Measurements from ENCODE around the gene SUSD1. TPM values are rescaled to one million over a fixed set of nuclear protein-coding genes. Genes with fewer than 3 reads are reported as not detected.
"Not testable (repeated sequence)": the region's sequence is repeated elsewhere in the genome, so short reads cannot be mapped to it uniquely, and the experiment has no call there.

The SUSD1 gene
- total RNA-seq, 1 experiment from 2014 or later: 3.3 TPM

GRCh38 chr9:112157087-112157486, 18.0 kb downstream of the SUSD1 start:
- no peak overlapping the region for H3K4me3 ChIP-seq
- H3K9me3 ChIP-seq: no peaks in the 10 kb centered on the region
- no peaks in the 10 kb centered on the region for H3K36me3 ChIP-seq
- no peaks in the 10 kb centered on the region for H3K27me3 ChIP-seq
- no peak for DNase-seq

- no peaks in the 10 kb centered on the region for H3K27me3 ChIP-seq
- no peak overlapping the region for H3K4me3 ChIP-seq
- no peaks in the 10 kb centered on the region for H3K9me3 ChIP-seq
- no peak for DNase-seq
- no peaks in the 10 kb centered on the region for H3K36me3 ChIP-seq
Observed at GRCh38 chr9:112149211-112149610, 25.9 kb downstream of the SUSD1 start.

GRCh38 chr9:112145886-112146285, 29.2 kb downstream of the SUSD1 start:
- Histone ChIP-seq H3K4me3 (no peak overlapping the region), H3K36me3 (no peaks in the 10 kb centered on the region), H3K27me3 (no peaks in the 10 kb centered on the region), H3K9me3 (no peaks in the 10 kb centered on the region)
- no peak for DNase-seq

- Histone ChIP-seq H3K4me3 (no peak overlapping the region), H3K36me3 (no peaks in the 10 kb centered on the region), H3K9me3 (no peaks in the 10 kb centered on the region), H3K27me3 (no peaks in the 10 kb centered on the region)
- DNase-seq: no peak
Observed at GRCh38 chr9:112144807-112145206, 30.3 kb downstream of the SUSD1 start.

GRCh38 chr9:112142420-112142819, 32.7 kb downstream of the SUSD1 start:
- no peak for DNase-seq
- no peaks in the 10 kb centered on the region for H3K36me3 ChIP-seq
- no peaks in the 10 kb centered on the region for H3K9me3 ChIP-seq
- no peaks in the 10 kb centered on the region for H3K27me3 ChIP-seq
- H3K4me3 ChIP-seq: no peak overlapping the region

- no peaks in the 10 kb centered on the region for H3K9me3 ChIP-seq
- no peak for DNase-seq
- no peaks in the 10 kb centered on the region for H3K36me3 ChIP-seq
- H3K27me3 ChIP-seq: no peaks in the 10 kb centered on the region
- H3K4me3 ChIP-seq: no peak overlapping the region
Observed at GRCh38 chr9:112140936-112141335, 34.2 kb downstream of the SUSD1 start.

- DNase-seq: no peak
- H3K27me3 ChIP-seq: no peaks in the 10 kb centered on the region
- peaks cover 2% of the 10 kb centered on the region; the same call in 1 of the 2 replicates for H3K9me3 ChIP-seq
- H3K36me3 ChIP-seq: no peaks in the 10 kb centered on the region
- H3K4me3 ChIP-seq: no peak overlapping the region
Observed at GRCh38 chr9:112137066-112137465, 38.0 kb downstream of the SUSD1 start.

GRCh38 chr9:112135706-112136105, 39.4 kb downstream of the SUSD1 start:
- H3K36me3 ChIP-seq: no peaks in the 10 kb centered on the region
- H3K9me3 ChIP-seq: peaks cover 2% of the 10 kb centered on the region; the same call in 1 of the 2 replicates
- H3K4me3 ChIP-seq: no peak overlapping the region
- H3K27me3 ChIP-seq: no peaks in the 10 kb centered on the region
- no peak for DNase-seq

- not testable (repeated sequence) for DNase-seq, H3K9me3 ChIP-seq, H3K27me3 ChIP-seq, H3K36me3 ChIP-seq, H3K4me3 ChIP-seq
Observed at GRCh38 chr9:112133806-112134205, 41.3 kb downstream of the SUSD1 start.

GRCh38 chr9:112132356-112132755, 42.7 kb downstream of the SUSD1 start:
- H3K9me3 ChIP-seq: peaks cover 2% of the 10 kb centered on the region; the same call in 1 of the 2 replicates
- H3K36me3 ChIP-seq: no peaks in the 10 kb centered on the region
- DNase-seq: no peak
- no peaks in the 10 kb centered on the region for H3K27me3 ChIP-seq
- no peak overlapping the region for H3K4me3 ChIP-seq

- Histone ChIP-seq H3K36me3 (no peaks in the 10 kb centered on the region), H3K27me3 (no peaks in the 10 kb centered on the region), H3K9me3 (peaks cover 2% of the 10 kb centered on the region; the same call in 1 of the 2 replicates), H3K4me3 (no peak overlapping the region)
- no peak for DNase-seq
Observed at GRCh38 chr9:112130997-112131396, 44.1 kb downstream of the SUSD1 start.

GRCh38 chr9:112130347-112130746, 44.8 kb downstream of the SUSD1 start:
- no peak overlapping the region for H3K4me3 ChIP-seq
- no peak for DNase-seq
- peaks cover 2% of the 10 kb centered on the region; the same call in 1 of the 2 replicates for H3K9me3 ChIP-seq
- H3K36me3 ChIP-seq: no peaks in the 10 kb centered on the region
- no peaks in the 10 kb centered on the region for H3K27me3 ChIP-seq

- Histone ChIP-seq H3K36me3 (no peaks in the 10 kb centered on the region), H3K9me3 (peaks cover 2% of the 10 kb centered on the region; the same call in 1 of the 2 replicates), H3K4me3 (no peak overlapping the region), H3K27me3 (no peaks in the 10 kb centered on the region)
- no peak for DNase-seq
Observed at GRCh38 chr9:112129246-112129645, 45.9 kb downstream of the SUSD1 start.

GRCh38 chr9:112128399-112128798, 46.7 kb downstream of the SUSD1 start:
- not testable (repeated sequence) for H3K27me3 ChIP-seq, DNase-seq, H3K9me3 ChIP-seq, H3K36me3 ChIP-seq, H3K4me3 ChIP-seq

GRCh38 chr9:112127281-112127680, 47.8 kb downstream of the SUSD1 start:
- Histone ChIP-seq H3K9me3 (no peaks in the 10 kb centered on the region), H3K4me3 (no peak overlapping the region), H3K36me3 (no peaks in the 10 kb centered on the region), H3K27me3 (no peaks in the 10 kb centered on the region)
- DNase-seq: no peak

GRCh38 chr9:112125951-112126388, 49.1 kb downstream of the SUSD1 start:
- H3K9me3 ChIP-seq: no peaks in the 10 kb centered on the region
- H3K27me3 ChIP-seq: no peaks in the 10 kb centered on the region
- no peak overlapping the region for H3K4me3 ChIP-seq
- H3K36me3 ChIP-seq: no peaks in the 10 kb centered on the region
- DNase-seq: no peak

- H3K36me3 ChIP-seq: no peaks in the 10 kb centered on the region
- H3K4me3 ChIP-seq: no peak overlapping the region
- no peaks in the 10 kb centered on the region for H3K9me3 ChIP-seq
- no peak for DNase-seq
- no peaks in the 10 kb centered on the region for H3K27me3 ChIP-seq
Observed at GRCh38 chr9:112124156-112124555, 50.9 kb downstream of the SUSD1 start.

GRCh38 chr9:112121633-112122032, 53.5 kb downstream of the SUSD1 start:
- H3K27me3 ChIP-seq: no peaks in the 10 kb centered on the region
- no peak for DNase-seq
- H3K36me3 ChIP-seq: no peaks in the 10 kb centered on the region
- H3K9me3 ChIP-seq: no peaks in the 10 kb centered on the region
- no peak overlapping the region for H3K4me3 ChIP-seq

- no peaks in the 10 kb centered on the region for H3K9me3 ChIP-seq
- DNase-seq: no peak
- no peaks in the 10 kb centered on the region for H3K27me3 ChIP-seq
- no peak overlapping the region for H3K4me3 ChIP-seq
- no peaks in the 10 kb centered on the region for H3K36me3 ChIP-seq
Observed at GRCh38 chr9:112120439-112120925, 54.6 kb downstream of the SUSD1 start.
